GM10847 (cell line): ENCODE results near the gene SMKR1.

Source experiments
- POLR2A ChIP-seq: IDR thresholded peaks from 2 replicates; pipeline ENCODE4 v1.6.1; 2011; ENCODE audit not compliant: insufficient read length; ENCODE audit errors: extremely low read depth

The SMKR1 gene

DNA sequence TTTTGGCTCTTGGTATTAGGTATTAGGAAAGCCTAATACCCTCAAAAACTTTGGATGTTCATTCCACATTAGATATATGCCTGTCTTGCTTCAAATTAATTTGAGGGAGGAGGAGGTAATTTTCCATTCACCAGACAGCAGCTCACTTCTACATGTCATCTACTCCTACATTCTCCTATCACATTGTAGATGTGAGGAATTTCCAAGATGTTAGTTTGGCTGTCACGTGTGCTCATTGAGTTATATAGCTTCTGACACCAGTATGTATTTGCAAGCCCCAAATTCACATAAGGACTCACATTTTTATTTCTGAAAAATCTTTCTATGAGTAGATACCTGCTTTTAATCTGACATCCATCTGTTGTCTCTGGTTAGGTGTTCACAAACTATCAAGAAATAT is 22.5 kb upstream of the SMKR1 start:
- no peak for TF ChIP-seq POLR2A

DNA sequence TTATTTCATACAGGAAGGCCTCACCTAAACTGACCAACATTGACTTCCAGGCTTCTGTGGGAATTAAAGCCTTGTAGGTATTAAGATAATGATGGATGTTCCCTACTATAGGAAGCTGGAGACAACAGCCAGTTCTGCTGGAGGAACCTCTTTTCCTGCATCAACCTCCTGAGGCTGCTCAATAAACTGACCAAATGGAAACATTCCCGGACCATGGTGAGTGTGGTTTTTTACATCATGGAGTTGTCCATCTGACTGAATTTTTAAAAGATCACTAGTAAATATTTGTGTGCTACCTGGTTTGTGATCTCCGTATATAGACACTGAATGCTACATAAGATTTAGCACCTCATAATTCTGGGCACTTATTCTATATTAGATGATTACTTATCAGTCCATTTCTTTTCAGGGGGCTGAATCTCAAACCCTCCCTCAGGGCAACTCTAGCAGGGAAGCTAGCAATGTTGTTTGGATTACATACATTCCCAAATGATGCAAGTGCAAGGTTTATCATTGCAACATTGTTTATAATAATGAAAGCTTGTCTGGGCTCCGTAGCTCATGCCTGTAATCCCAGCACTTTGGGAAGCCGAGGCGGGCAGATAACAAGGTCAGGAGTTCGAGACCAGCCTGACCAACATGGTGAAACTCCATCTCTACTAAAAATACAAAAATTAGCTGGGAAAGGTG is 21.5 kb upstream of the SMKR1 start:
- TF ChIP-seq POLR2A = no peak

DNA sequence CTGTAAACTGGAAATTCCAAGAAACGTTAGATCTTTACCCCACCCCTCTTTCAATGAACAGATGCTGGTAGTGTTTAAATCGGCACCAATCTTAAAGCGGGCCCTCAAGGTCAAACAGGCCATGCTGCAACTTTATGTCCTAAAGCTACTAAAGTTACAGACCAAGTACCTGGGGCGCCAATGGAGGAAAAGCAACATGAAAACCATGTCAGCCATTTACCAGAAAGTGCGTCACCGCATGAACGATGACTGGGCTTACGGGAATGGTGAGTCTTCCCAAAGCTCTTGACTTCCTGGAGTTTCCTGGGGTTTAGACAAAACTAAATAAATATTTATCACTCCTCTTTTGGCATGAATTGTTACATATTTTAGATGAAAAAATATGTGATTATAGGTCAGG is 19.6 kb upstream of the SMKR1 start:
- TF ChIP-seq POLR2A = no peak

DNA sequence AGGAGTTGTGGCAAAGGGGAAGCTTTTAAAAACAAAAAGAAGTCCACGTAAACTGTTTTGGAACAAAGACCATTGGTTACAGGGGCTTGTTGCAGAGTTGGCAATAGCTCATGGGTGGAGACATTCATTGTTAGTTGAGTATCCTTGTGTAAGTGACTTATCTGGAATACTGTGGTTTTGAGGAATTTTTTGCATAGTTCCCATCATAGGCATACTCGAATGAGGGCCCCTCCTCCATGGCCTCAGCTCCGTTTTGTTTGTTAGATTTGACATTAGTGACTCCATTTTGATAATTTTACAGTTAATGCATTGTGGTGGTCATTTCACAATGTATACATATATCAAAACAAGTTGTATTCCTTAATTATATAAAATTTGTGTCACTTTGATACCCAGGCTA is 12.8 kb upstream of the SMKR1 start:
- TF ChIP-seq POLR2A = no peak

DNA sequence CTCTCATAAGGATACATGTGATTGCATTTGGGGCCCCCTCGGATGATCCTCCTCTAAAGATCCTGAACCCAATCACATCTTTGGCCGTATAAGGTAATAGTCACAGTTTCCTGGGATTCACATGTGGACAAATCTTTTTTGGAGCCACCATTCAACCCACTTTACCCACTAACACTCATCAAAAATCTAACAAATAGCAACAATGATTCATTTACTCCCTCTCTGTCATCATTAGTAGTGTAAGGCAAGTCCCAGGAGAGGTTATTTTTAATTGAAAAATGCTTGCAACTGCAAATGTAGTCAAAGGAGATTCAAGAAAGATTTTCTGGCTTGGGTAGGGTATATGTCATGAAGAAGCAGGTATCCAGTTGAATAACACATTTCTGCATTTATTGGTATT is 9.9 kb upstream of the SMKR1 start:
- TF ChIP-seq POLR2A = no peak

DNA sequence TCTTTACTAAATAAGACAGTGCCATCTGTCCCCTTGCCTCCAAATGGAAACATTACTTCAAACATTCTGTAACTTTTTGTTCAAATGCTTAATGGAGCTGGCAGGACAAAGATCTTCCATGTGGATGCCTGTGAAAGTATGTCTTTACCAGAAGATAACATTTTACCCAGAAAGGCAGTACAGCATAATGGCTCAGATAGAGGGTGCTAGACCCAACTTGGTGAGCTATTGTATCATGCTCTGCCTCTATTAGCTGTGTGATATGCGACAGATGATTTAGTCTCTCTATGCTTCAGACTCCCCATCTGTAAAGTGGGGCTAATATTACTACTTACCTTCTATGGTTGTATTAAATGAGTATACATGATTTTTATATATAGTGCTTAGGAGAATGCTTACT is 8.8 kb upstream of the SMKR1 start:
- TF ChIP-seq POLR2A = no peak

DNA sequence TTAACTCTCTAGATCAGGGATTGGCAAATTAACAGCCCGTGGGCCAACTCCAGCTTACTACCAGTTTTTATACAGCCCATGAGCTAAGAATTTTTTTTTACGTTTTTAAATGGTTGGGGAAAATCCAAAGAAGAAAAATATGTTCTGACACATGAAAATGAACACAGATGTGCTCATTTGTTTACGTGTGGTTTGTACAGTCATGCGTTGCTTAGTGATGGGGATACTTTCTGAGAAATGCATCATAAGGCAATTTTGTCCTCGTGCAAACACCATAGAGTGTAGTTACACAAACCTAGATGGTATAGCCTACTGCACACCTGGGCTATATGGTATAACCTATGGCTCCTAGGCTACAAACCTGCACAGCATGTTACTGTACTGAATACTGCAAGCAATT is 8.3 kb upstream of the SMKR1 start:
- TF ChIP-seq POLR2A = no peak

DNA sequence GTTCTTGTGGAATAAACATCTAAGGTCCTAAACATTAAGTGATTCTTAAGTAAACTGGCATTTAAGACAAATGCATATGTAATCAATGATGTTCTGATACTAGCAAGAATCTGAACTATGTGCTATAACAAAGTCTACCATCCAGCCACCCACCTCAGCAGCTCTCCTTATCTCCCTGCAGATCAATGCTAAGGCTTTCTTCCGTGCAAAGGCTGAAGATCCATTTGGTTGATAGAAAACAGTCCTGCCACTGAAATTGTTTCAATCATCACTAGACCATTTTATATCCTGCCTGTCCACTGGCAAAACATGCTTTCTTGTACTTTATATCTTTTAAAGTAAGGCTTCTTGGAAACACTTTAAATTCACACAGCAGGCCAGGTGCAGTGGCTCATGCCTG is 6.3 kb upstream of the SMKR1 start:
- no peak for TF ChIP-seq POLR2A

DNA sequence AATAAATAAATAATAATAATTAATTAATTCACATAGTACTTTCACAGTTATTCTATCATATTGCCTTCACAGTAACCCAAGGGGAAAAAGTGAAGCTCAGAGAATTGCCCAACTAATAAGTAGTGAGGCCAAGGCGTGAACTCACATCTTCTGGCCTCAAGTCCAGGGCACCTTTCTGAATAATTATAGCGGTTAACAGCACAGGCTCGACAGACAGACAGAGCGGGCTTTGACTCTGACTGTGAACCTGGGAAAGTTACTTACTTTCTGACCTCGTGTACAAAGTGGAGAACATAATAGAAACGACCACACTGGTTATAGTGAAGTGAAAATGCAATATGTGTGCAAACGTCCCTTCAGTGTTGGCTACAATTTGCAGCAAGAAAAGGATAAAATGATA is 5.7 kb upstream of the SMKR1 start:
- no peak for TF ChIP-seq POLR2A

DNA sequence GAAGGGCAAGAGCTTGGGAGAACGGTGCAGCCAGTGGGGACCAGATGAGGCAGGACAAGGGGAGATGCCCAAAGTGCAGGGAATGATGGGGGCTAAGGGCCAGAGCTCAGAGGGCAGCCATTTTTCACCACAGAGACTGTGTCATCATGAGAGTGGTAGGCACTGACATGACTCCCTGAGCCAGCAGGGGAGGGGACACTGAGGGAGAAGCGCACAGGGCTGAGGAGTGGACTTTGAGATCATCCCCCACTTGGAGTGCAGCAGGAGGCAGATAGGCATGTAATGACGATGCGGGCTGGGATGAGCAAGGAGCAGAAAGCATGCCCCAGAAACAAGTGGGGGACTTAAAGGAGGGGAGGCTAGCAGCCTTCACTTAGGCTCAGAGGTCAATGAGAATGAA is 5.2 kb upstream of the SMKR1 start:
- no peak for TF ChIP-seq POLR2A

DNA sequence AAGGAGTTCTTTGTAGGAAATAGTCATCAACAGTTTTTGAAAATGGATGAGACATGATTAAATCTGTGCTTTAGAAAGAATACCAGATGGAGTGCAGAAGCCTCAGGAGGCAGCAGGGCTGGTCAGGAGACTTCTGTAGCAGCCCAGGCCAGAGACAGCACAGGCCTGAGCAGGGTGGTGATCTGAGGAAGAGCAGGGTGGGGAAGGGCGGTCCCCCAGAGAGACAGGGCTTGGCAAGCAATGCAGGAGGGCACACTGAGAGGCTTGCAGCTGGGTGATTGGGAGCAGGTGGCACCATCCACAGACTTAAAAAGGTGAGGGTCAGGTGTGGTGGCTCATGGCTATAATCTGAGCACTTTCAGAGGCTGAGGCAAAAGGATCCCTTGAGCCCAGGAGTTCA is 4.3 kb upstream of the SMKR1 start:
- TF ChIP-seq POLR2A = no peak

DNA sequence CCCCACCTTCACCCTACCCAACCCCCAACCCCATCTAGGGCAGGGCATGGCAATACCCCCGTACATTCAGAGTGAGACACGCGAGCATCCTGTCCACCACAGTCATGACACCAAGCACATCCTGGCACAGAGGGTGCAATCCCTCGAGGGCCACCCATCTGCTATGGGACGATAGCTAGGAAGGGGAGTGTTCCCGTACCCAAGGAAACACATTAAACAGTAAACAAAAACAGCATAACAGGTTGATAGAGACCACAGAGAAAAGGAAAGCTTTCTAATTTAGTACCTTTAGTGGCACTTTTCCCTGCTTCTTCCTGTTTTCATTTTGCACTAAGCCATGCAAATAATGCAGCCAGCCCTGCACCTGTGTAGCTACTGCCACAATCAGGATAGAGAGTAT is 2.3 kb upstream of the SMKR1 start:
- TF ChIP-seq POLR2A = no peak

DNA sequence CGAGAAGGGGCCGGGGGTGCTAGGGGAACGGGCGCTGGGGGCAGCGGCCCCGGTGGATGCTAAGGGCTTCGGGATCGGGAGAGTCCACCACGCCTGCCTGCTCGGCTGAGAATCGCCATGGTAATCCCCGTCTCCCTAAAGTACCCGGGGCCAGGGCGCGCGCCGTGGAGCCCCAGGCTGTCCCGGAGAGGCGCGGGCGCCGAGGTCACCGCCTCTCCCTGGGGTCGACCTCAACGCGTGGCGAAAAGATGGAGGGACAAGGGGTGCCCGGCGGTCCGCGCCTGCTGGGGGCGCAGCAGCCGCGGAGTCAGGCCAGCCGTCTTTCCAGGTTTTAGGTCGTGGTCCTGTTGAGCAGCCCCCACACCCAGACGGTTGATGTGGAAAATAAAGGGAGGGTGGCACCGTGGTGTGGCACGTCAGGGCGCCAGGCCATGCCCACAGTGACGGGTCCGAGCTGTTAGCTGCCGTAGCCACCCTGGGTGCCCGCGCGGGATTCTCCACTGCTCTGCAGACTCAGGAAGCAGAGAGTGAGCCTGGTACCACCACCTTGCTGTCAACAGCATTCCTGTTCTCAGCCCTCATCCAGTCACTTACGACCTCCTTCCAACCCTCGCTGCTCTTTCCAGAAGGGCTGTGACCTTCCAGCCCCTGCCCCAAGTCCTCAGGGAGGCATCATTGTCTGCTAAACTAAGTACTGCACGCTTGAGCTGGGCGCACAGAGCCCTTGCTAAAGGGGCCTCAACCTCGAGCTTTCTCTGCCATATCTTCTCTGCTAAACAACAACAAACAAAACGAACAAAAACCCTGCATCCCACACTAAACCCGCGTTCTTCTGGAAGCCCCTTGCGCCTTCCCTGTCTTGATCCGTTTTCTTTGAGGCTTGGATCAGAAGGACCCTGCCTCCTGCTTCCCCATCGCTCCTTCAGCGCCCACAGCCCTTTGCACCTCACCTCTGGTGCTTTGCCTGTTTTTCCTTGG is 666 bp downstream of the SMKR1 start:
- no peak for TF ChIP-seq POLR2A

DNA sequence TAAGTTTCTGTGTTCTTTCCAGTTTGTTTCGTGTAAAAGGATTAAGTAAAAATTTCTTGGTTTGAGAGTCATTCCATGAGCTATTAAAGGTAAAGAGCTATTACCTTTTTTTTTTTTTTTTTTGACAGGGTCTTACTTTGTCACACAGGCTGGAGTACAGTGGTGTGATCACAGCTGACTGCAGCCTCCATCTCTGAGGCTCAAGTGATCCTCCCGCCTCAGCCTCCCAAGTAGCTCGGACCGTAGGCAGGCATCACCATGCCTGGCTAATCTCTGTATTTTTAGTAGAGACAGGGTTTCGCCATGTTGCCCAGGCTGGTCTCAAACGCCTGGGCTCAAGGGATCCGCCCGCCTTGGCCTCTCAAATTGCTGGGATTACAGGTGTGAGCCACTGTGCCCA is 1.4 kb downstream of the SMKR1 start:
- TF ChIP-seq POLR2A = no peak

DNA sequence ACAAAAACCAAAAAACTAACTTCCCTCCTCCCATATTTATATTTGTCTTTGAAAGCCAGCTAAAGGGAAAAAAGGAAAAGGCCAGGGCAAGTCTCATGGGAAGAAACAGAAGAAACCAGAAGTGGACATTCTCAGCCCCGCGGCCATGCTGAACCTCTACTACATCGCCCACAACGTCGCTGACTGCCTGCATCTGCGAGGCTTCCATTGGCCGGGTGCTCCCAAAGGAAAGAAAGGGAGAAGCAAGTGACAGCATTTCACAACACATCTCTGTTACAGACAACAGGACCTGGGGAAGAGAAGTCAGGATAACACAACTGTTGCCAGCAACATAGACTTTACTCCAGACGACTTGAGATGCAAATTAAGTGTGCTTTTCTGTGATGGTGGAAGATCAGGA is 9.9 kb downstream of the SMKR1 start:
- TF ChIP-seq POLR2A = no peak

DNA sequence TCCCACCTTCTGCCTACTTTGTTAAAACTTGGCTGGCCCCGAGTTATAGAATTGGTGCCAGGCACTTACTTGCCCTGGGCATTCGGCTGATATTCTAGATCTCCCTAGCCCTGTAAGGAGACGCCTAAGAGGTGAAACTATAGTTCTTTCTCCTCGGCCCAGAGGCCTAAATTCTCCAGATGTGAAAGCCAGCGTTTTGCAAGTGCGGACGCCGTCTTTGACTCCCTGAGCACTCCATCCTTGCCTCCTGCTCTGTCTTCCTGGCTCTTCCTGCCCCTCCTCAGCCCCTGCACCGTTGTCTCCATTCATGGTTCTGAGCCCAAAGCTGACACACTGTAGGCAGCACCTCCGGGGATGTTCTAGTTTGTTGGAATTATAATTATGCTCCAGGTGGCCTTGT is 11.2 kb downstream of the SMKR1 start:
- TF ChIP-seq POLR2A = no peak

DNA sequence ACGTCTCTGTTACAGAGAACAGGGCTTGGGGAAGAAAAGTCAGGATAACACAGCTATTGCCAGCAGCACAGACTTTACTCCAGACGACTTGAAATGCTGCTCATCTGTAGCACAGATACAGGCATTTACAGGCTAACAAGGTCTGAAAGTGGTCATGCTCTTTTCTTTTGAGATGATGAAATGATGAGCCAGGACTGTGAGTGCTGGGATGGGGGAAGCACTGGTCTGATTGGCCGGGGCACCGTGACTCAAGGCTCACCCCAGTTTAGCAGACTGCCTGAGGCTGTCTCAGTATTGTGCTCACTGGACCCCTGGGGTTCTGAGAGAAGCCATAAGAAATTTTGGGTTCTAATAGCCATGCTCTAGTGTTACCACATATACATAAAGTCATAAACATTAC is 12.4 kb downstream of the SMKR1 start:
- no peak for TF ChIP-seq POLR2A

DNA sequence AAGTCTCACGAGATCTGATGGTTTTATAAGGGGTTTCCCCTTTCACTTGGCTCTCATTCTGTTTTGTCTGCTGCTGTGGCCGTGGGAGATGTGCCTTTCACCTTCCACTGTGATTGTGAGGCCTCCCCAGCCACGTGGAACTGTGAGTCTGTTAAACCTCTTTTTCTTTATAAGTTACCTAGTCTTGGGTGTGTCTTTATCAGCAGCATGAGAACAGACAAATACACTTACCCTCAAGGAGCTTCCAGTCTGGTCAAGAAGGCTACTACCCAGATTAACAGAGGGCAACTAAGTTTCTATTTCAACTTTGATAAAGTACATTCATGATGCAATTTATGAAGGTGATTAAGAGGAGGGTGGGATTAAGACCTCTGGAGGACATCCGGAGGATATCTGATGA is 13.1 kb downstream of the SMKR1 start:
- no peak for TF ChIP-seq POLR2A
